Islet of Langerhans (tissue), 1 donor: Measurements from ENCODE around the gene MAPKAPK3.

ENCODE experiments used
- FAIRE-seq: peaks from one replicate; lab custom pipeline; 2011; peaks lifted over from hg19 to GRCh38; lab: Jason Lieb, UNC

MAPKAPK3 gene

GRCh38 chr3:50609071-50609762, 7.7 kb upstream of the MAPKAPK3 start:
- FAIRE-seq: no peak

- no peak for FAIRE-seq
Measured at GRCh38 chr3:50609763-50610085, 7.2 kb upstream of the MAPKAPK3 start.

GRCh38 chr3:50610181-50610971, 6.6 kb upstream of the MAPKAPK3 start:
- FAIRE-seq: no peak

- FAIRE-seq: no peak
Measured at GRCh38 chr3:50610992-50611463, 5.9 kb upstream of the MAPKAPK3 start.

GRCh38 chr3:50611464-50612233, 5.3 kb upstream of the MAPKAPK3 start, which contains the start of gene CISH:
Gene CISH (minus strand): TSS chr3:50611774. CDS start chr3:50611650, 124 bp downstream.
- no peak for FAIRE-seq

GRCh38 chr3:50612234-50612882, 4.6 kb upstream of the MAPKAPK3 start:
- FAIRE-seq: no peak

GRCh38 chr3:50612970-50613846, 3.7 kb upstream of the MAPKAPK3 start:
- no peak for FAIRE-seq

- no peak for FAIRE-seq
Measured at GRCh38 chr3:50615190-50615589, 1.8 kb upstream of the MAPKAPK3 start.

GRCh38 chr3:50616003-50616769, 765 bp upstream of the MAPKAPK3 start:
- FAIRE-seq: no peak

GRCh38 chr3:50616770-50617095, 218 bp upstream of the MAPKAPK3 start:
- no peak for FAIRE-seq

GRCh38 chr3:50617911-50618481, 1.0 kb downstream of the MAPKAPK3 start:
- FAIRE-seq: no peak

- FAIRE-seq: no peak
Measured at GRCh38 chr3:50620420-50620819, 3.5 kb downstream of the MAPKAPK3 start.

- no peak for FAIRE-seq
Measured at GRCh38 chr3:50620820-50621219, 3.9 kb downstream of the MAPKAPK3 start.

- FAIRE-seq: no peak
Measured at GRCh38 chr3:50622881-50623280, 5.9 kb downstream of the MAPKAPK3 start.

GRCh38 chr3:50623840-50624474, 7.0 kb downstream of the MAPKAPK3 start:
- no peak for FAIRE-seq

- no peak for FAIRE-seq
Measured at GRCh38 chr3:50624634-50625033, 7.7 kb downstream of the MAPKAPK3 start.

- FAIRE-seq: no peak
Measured at GRCh38 chr3:50625231-50626182, 8.6 kb downstream of the MAPKAPK3 start.

- FAIRE-seq: no peak
Measured at GRCh38 chr3:50626401-50626800, 9.4 kb downstream of the MAPKAPK3 start.
